Astrocyte (in vitro differentiated cells and primary cell): ENCODE measurements around the gene ASB13. TPM values are rescaled to one million over a fixed set of nuclear protein-coding genes. Genes with fewer than 3 reads are reported as not detected.

Source experiments
- DNase-seq: peaks from one replicate; pipeline ENCODE4 v3.0.0-alpha.2; 2010; ENCODE audit warnings: low read depth
- FAIRE-seq: peaks from 2 replicates; lab custom pipeline; 2011; peaks lifted over from hg19 to GRCh38; lab: Jason Lieb, UNC
- H2AFZ ChIP-seq: 2 replicates; pipeline ENCODE4 v1.6.0; 2012; ENCODE audit warnings: low read depth, low read length, inconsistent platforms
- H3K27ac ChIP-seq: 2 replicates; pipeline ENCODE4 v1.5.1; 2011; ENCODE audit warnings: low read depth, low read length, inconsistent platforms
- H3K27me3 ChIP-seq: 2 replicates; pipeline ENCODE4 v1.6.0; 2011; ENCODE audit warnings: low read length, inconsistent platforms; ENCODE audit not compliant: insufficient read depth
- H3K36me3 ChIP-seq: 2 replicates; pipeline ENCODE4 v1.5.1; 2011; ENCODE audit warnings: low read length, inconsistent platforms; ENCODE audit not compliant: insufficient read depth
- H3K4me1 ChIP-seq: 2 replicates; pipeline ENCODE4 v1.5.1; 2011; ENCODE audit warnings: low read length, inconsistent platforms; ENCODE audit not compliant: insufficient read depth
- H3K4me2 ChIP-seq: 2 replicates; pipeline ENCODE4 v1.6.0; 2012; ENCODE audit warnings: low read length, inconsistent platforms
- H3K4me3 ChIP-seq: 2 replicates; pipeline ENCODE4 v1.5.1; 2011; ENCODE audit warnings: low read depth, mild to moderate bottlenecking, low read length, inconsistent platforms; ENCODE audit not compliant: insufficient read depth
- H3K79me2 ChIP-seq: 2 replicates; pipeline ENCODE4 v1.6.0; 2012; ENCODE audit warnings: mild to moderate bottlenecking, low read length, inconsistent platforms; ENCODE audit not compliant: insufficient read depth
- H3K9ac ChIP-seq: 2 replicates; pipeline ENCODE4 v1.6.0; 2012; ENCODE audit warnings: mild to moderate bottlenecking, low read length, inconsistent platforms
- H3K9me3 ChIP-seq: 2 replicates; pipeline ENCODE4 v1.5.1; 2012; ENCODE audit warnings: low read depth, mild to moderate bottlenecking, low read length, inconsistent platforms; ENCODE audit not compliant: insufficient read depth
- H4K20me1 ChIP-seq: 2 replicates; pipeline ENCODE4 v1.6.0; 2012; ENCODE audit warnings: low read length, inconsistent platforms; ENCODE audit not compliant: insufficient read depth
- H3K27ac Mint-ChIP-seq: one replicate; pipeline ENCODE4 v1.8.0; 2021; ENCODE audit warnings: mild to moderate bottlenecking, mixed read lengths; ENCODE audit not compliant: unreplicated experiment
- H3K27me3 Mint-ChIP-seq: one replicate; pipeline ENCODE4 v1.8.0; 2021; ENCODE audit warnings: low read depth, mixed read lengths; ENCODE audit not compliant: unreplicated experiment
- H3K36me3 Mint-ChIP-seq: one replicate; pipeline ENCODE4 v1.8.0; 2021; ENCODE audit warnings: low read depth, mixed read lengths; ENCODE audit not compliant: unreplicated experiment
- H3K4me1 Mint-ChIP-seq: one replicate; pipeline ENCODE4 v1.8.0; 2021; ENCODE audit warnings: low read depth, mixed read lengths; ENCODE audit not compliant: unreplicated experiment
- H3K4me3 Mint-ChIP-seq: one replicate; pipeline ENCODE4 v1.8.0; 2021; ENCODE audit warnings: mild to moderate bottlenecking, moderate library complexity, mixed read lengths; ENCODE audit not compliant: unreplicated experiment
- H3K9me3 Mint-ChIP-seq: one replicate; pipeline ENCODE4 v1.8.0; 2021; ENCODE audit warnings: mild to moderate bottlenecking, mixed read lengths; ENCODE audit not compliant: unreplicated experiment
- CTCF ChIP-seq: IDR thresholded peaks from 2 replicates; pipeline ENCODE4 v1.5.1; 2011; ENCODE audit warnings: low read depth, mild to moderate bottlenecking, inconsistent platforms, low read length, moderate library complexity; ENCODE audit not compliant: insufficient read depth
- EZH2 ChIP-seq: IDR thresholded peaks from 2 replicates; pipeline ENCODE4 v1.6.1; 2012; ENCODE audit warnings: mild to moderate bottlenecking, low read length, inconsistent platforms; ENCODE audit not compliant: insufficient read depth
- total RNA-seq: library from RNA; stranded (reverse); gene quantifications from 2 replicates; pipeline ENCODE4 v1.2.1, GENCODE V29; 2021

The ASB13 gene
- total RNA-seq, 1 donor from 2014 or later, result 4.8 TPM

GRCh38 chr10:5670662-5671375 lies 4.4 kb upstream of the ASB13 start:
- DNase-seq (no peak), FAIRE-seq (no peak)
- peaks cover 5% of the 10 kb centered on the region for H3K27me3 ChIP-seq

GRCh38 chr10:5669604-5670003 lies 3.2 kb upstream of the ASB13 start:
- Histone ChIP-seq H3K27me3 (peaks cover 5% of the 10 kb centered on the region), H3K36me3 (no peaks in the 10 kb centered on the region), H3K79me2 (no peaks in the 10 kb centered on the region), H3K9me3 (no peaks in the 10 kb centered on the region), H3K4me2 (no peak overlapping the region), H3K9ac (no peak overlapping the region), H2AFZ (no peak overlapping the region), H3K4me1 (peaks cover 12% of the 10 kb centered on the region), H4K20me1 (no peaks in the 10 kb centered on the region), H3K4me3 (no peak overlapping the region), H3K27ac (no peak overlapping the region)
- Mint-ChIP-seq H3K27ac (no peak overlapping the region), H3K27me3 (peaks cover 8% of the 10 kb centered on the region), H3K36me3 (no peaks in the 10 kb centered on the region), H3K4me1 (no peaks in the 10 kb centered on the region), H3K4me3 (no peak overlapping the region), H3K9me3 (peaks cover 11% of the 10 kb centered on the region)
- FAIRE-seq (no peak), DNase-seq (no peak)
- no peak for TF ChIP-seq CTCF

More at GRCh38 chr10:5670662-5671375, 4.4 kb upstream of the ASB13 start:
- no peak overlapping the region for H3K4me3 ChIP-seq
- no peaks in the 10 kb centered on the region for H4K20me1 ChIP-seq
- Mint-ChIP-seq H3K27me3 (peaks cover 8% of the 10 kb centered on the region), H3K4me3 (no peak overlapping the region), H3K4me1 (no peaks in the 10 kb centered on the region), H3K36me3 (no peaks in the 10 kb centered on the region), H3K9me3 (peaks cover 15% of the 10 kb centered on the region), H3K27ac (no peak overlapping the region)
- H3K9me3 ChIP-seq, result no peaks in the 10 kb centered on the region
- peaks cover 6% of the 10 kb centered on the region for H3K4me1 ChIP-seq
- H3K36me3 ChIP-seq, result no peaks in the 10 kb centered on the region
- H3K79me2 ChIP-seq, result no peaks in the 10 kb centered on the region
- H2AFZ ChIP-seq, result no peak overlapping the region
- no peak overlapping the region for H3K27ac ChIP-seq
- H3K4me2 ChIP-seq, result no peak overlapping the region
- no peak overlapping the region for H3K9ac ChIP-seq
- TF ChIP-seq EZH2 (no peak), CTCF (no peak)

GRCh38 chr10:5668429-5668828 lies 2.0 kb upstream of the ASB13 start:
- peaks cover 5% of the 10 kb centered on the region for H3K27me3 ChIP-seq
- H2AFZ ChIP-seq, result no peak overlapping the region
- peaks cover 12% of the 10 kb centered on the region for H3K4me1 ChIP-seq
- H3K9me3 Mint-ChIP-seq, result peaks cover 11% of the 10 kb centered on the region
- H3K4me1 Mint-ChIP-seq, result no peaks in the 10 kb centered on the region
- no peaks in the 10 kb centered on the region for H4K20me1 ChIP-seq
- TF ChIP-seq EZH2 (no peak), CTCF (no peak)
- H3K27ac ChIP-seq, result no peak overlapping the region
- no peaks in the 10 kb centered on the region for H3K36me3 ChIP-seq
- FAIRE-seq (no peak), DNase-seq (no peak)
- no peaks in the 10 kb centered on the region for H3K79me2 ChIP-seq
- no peaks in the 10 kb centered on the region for H3K36me3 Mint-ChIP-seq
- peaks cover 10% of the 10 kb centered on the region for H3K27me3 Mint-ChIP-seq
- H3K4me2 ChIP-seq, result no peak overlapping the region
- no peak overlapping the region for H3K4me3 Mint-ChIP-seq
- H3K4me3 ChIP-seq, result no peak overlapping the region
- no peak overlapping the region for H3K27ac Mint-ChIP-seq
- no peak overlapping the region for H3K9ac ChIP-seq
- H3K9me3 ChIP-seq, result no peaks in the 10 kb centered on the region
